ENCODE measurements around the gene ABHD12B.

DNA sequence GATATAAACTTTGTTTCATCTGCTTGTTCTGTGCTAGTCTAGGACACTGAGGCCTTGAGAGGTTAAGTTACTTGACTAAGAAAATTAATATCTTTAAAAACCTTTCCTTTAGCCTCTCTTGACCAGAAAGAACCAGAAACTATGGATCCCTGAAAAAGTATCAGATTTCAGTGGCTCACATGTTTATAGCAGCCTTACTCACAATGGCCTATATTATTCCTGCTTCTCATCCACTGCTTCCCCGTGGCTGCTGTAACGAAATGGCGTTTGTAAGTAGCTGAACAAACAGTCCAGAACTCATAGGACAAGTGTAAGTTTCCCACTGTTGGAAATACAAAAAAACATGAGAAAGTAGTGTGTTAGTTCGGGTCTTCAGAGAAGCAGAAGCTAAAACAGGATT is 75.6 kb downstream of the ABHD12B start:
- TF ChIP-seq, protein P1, sequence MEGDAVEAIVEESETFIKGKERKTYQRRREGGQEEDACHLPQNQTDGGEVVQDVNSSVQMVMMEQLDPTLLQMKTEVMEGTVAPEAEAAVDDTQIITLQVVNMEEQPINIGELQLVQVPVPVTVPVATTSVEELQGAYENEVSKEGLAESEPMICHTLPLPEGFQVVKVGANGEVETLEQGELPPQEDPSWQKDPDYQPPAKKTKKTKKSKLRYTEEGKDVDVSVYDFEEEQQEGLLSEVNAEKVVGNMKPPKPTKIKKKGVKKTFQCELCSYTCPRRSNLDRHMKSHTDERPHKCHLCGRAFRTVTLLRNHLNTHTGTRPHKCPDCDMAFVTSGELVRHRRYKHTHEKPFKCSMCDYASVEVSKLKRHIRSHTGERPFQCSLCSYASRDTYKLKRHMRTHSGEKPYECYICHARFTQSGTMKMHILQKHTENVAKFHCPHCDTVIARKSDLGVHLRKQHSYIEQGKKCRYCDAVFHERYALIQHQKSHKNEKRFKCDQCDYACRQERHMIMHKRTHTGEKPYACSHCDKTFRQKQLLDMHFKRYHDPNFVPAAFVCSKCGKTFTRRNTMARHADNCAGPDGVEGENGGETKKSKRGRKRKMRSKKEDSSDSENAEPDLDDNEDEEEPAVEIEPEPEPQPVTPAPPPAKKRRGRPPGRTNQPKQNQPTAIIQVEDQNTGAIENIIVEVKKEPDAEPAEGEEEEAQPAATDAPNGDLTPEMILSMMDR (IDR thresholded peaks at IDR 0.05; ENCODE audit: insufficient read depth, low read depth, low read length): no peak
- no peak for TF ChIP-seq EZH2 (IDR thresholded peaks at IDR 0.05; ENCODE audit: insufficient read depth, low read length)
